IgD-negative memory B cell (primary cell): Measurements from ENCODE around the gene EYA2. TPM values are rescaled to one million over a fixed set of nuclear protein-coding genes. Genes with fewer than 3 reads are reported as not detected.

Experiments
- H3K27ac Mint-ChIP-seq, 3 donors: one replicate each; pipeline ENCODE4 v1.8.0; 2020 to 2022; ENCODE audit warnings: mild to moderate bottlenecking in 3 of 3, mixed read lengths in 3 of 3, moderate library complexity in 1 of 3
- H3K27me3 Mint-ChIP-seq: one replicate; pipeline ENCODE4 v1.8.0; 2021; ENCODE audit warnings: mixed read lengths
- H3K36me3 Mint-ChIP-seq: one replicate; pipeline ENCODE4 v1.8.0; 2020; ENCODE audit warnings: mild to moderate bottlenecking, mixed read lengths
- H3K4me1 Mint-ChIP-seq, 3 donors: one replicate each; pipeline ENCODE4 v1.8.0; 2020 to 2022; ENCODE audit warnings: mixed read lengths in 3 of 3, mild to moderate bottlenecking in 1 of 3
- H3K4me3 Mint-ChIP-seq, 4 donors: one replicate each; pipeline ENCODE4 v1.8.0; 2020 to 2022; ENCODE audit warnings: mild to moderate bottlenecking in 4 of 4, mixed read lengths in 4 of 4, moderate library complexity in 3 of 4
- H3K9me3 Mint-ChIP-seq, 3 donors: one replicate each; pipeline ENCODE4 v1.8.0; 2020 to 2021; ENCODE audit warnings: mixed read lengths in 3 of 3, mild to moderate bottlenecking in 1 of 3
- polyA plus RNA-seq: library from polyadenylated mRNA; unstranded; fragments of 300-500 nt; fragmentation: Illumina TruSeq; gene quantifications from one replicate; pipeline ENCODE4 v1.2.3, GENCODE V29; 2021

EYA2 gene
- polyA plus RNA-seq: 0.11 TPM

DNA sequence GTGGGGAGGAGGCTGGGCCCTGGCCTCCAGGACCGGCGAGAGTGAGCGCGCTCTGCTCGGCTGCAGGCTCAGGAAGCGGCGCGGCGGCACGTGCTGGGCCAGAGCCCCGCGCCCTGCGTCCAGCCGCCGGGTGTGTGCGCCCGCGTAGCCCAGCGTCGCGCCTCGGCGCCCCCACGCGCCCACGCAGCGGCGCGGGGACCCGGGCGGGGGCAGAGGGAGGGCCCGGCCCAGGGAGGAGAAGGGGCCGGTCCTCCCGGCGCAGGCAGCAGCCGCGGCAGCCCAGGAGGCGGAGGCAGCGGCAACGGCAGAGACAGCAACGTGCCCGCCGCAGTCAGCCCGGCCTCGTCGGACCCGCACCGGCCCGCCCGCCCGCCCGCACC, at the start of gene EYA2:
Gene EYA2 (plus strand): TSS at position 265 of the 380 bp plus-strand sequence. CDS start 95,168 bp downstream, outside the sequence.
- Mint-ChIP-seq H3K27me3 (peaks cover 43% of the 10 kb centered on the region), H3K27ac (no peak within 1 kb of the TSS), H3K4me3 (peak within 1 kb of the TSS; percentile 86 to 98 (median 90)), H3K36me3 (no peaks in the 10 kb centered on the region), H3K4me1 (peaks cover 2 to 4% (median 2%) of the 10 kb centered on the region in 3 donors), H3K9me3 (peaks cover 0 to 6% (median 2%) of the 10 kb centered on the region in 3 donors)

DNA sequence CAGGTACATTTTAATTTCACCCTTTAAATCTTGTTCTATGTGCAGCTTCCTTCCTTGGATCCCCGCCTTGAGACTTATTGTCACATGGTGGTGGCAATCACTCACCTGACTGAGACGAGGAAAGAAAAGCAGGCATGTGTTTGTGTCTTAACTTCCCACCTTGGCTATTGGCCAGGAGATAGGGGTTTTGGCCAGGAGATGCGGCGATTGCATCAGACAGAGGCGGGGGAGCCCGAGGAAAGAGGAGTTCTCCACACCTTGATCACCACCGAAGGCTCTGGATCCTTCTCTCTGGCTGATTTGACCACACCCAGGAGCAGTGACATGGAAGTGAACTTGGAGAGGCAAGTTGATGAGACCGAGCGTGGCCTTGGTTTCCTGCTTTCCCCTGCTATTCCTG, 49.7 kb upstream of the EYA2 start:
- no peaks in the 10 kb centered on the region for H3K27me3 Mint-ChIP-seq
- H3K9me3 Mint-ChIP-seq: peaks cover 2 to 10% (median 3%) of the 10 kb centered on the region in 3 donors
- no peak overlapping the region for H3K27ac Mint-ChIP-seq
- H3K4me1 Mint-ChIP-seq: peaks cover 0 to 2% (median 0%) of the 10 kb centered on the region in 3 donors
- no peak overlapping the region for H3K4me3 Mint-ChIP-seq
- H3K36me3 Mint-ChIP-seq: peaks cover 2% of the 10 kb centered on the region

DNA sequence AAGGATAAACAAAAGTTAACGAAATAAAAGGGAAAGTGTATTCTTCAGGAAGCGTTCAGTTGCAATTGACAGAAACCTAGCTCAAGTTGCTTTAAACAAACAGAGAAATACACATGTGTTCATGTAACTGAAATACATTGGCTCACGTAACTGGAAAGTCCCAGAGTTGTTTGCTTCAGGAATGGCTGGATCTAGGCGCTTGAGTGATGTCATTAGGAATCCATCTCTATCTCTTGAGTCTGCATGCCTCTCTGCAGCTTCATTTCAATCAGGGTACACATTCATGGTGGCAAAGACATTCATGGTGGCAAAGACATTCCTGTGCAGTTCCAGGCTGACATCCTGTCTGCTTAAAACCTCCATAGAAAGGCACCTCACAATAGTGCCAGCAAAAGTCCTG, 45.4 kb upstream of the EYA2 start:
- Mint-ChIP-seq H3K27me3 (peaks cover 3% of the 10 kb centered on the region), H3K4me3 (no peak overlapping the region), H3K27ac (no peak overlapping the region), H3K9me3 (peaks cover 2 to 10% (median 3%) of the 10 kb centered on the region in 3 donors), H3K36me3 (no peaks in the 10 kb centered on the region), H3K4me1 (peaks cover 0 to 2% (median 0%) of the 10 kb centered on the region in 3 donors)

DNA sequence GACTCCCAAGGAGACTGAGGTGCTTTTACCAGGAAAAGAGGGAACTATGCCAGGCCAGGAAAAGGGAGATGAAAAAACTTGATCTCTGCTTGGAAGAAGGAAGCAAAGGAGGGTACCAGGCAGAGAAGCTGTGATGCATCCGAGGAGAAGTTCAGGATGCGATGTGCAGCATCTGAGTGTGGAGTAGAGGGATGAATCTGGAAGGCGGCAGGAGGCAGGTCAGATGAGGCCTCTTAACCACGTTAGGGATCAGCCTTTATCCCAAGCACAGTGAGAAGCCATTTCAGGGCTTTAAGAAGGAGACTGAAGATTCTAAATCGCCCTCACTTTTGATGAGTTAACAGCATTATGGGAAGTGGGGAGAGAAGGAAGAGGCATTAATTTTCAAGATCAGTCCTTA, 44.9 kb upstream of the EYA2 start:
- Mint-ChIP-seq H3K27me3 (peaks cover 3% of the 10 kb centered on the region), H3K9me3 (peaks cover under 1 to 10% (median 3%) of the 10 kb centered on the region in 3 donors)

GRCh38 chr20:46850416-46850815, 44.2 kb upstream of the EYA2 start:
- Mint-ChIP-seq H3K4me3 (no peak overlapping the region), H3K27me3 (peaks cover 3% of the 10 kb centered on the region), H3K27ac (no peak overlapping the region), H3K9me3 (peaks cover 0 to 10% (median 3%) of the 10 kb centered on the region in 3 donors), H3K36me3 (no peaks in the 10 kb centered on the region), H3K4me1 (peaks cover 0 to 2% (median 0%) of the 10 kb centered on the region in 3 donors)

More for the DNA sequence above, 44.9 kb upstream of the EYA2 start:
- no peaks in the 10 kb centered on the region for H3K36me3 Mint-ChIP-seq
- peaks cover 0 to 2% (median 0%) of the 10 kb centered on the region in 3 donors for H3K4me1 Mint-ChIP-seq
- no peak overlapping the region for H3K27ac Mint-ChIP-seq
- no peak overlapping the region for H3K4me3 Mint-ChIP-seq

DNA sequence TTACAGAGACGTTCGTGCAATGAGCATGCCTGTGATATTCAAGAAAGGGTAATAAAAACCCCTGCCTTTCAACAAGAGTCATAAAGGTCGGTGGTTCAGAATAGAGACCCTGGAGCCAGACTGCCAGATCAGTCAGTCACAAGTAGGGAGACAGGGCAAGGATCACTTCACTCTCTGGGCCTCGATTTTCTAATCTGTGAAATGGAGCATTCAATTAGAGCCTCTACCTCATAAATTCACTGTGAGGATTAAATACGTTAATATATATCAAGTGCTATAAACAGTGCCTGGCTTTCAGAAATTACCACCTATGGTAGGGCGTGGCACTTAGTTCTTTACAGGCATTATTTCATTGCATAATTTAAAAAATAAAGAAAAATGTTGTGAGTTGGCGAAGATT, 43.7 kb upstream of the EYA2 start:
- H3K27ac Mint-ChIP-seq: no peak overlapping the region
- no peaks in the 10 kb centered on the region for H3K36me3 Mint-ChIP-seq
- H3K4me3 Mint-ChIP-seq: no peak overlapping the region
- no peaks in the 10 kb centered on the region for H3K4me1 Mint-ChIP-seq
- H3K9me3 Mint-ChIP-seq: peaks cover 0 to 10% (median 2%) of the 10 kb centered on the region in 3 donors
- peaks cover 3% of the 10 kb centered on the region for H3K27me3 Mint-ChIP-seq

DNA sequence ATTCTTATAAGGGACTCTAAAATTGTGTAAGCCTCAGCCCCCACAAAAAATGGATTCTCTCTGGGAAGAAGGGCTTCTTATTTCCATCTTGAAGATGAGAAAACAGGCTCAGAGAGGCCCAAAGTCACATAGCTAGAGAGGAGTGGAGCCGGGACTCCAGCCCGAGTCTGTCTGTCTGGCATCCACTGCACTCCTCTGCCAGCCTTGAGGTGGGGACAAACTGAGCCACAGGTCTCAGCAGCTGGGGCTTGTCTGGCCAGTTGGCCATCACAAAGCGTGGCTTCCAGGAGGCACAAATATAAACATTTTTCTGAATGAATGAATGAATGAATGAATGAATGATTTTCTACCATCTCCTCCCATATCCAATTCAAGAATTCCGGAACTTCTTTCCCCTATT, 42.9 kb upstream of the EYA2 start:
- Mint-ChIP-seq H3K27me3 (peaks cover 3% of the 10 kb centered on the region), H3K27ac (no peak overlapping the region), H3K36me3 (no peaks in the 10 kb centered on the region), H3K4me3 (no peak overlapping the region), H3K4me1 (no peaks in the 10 kb centered on the region), H3K9me3 (peaks cover 0 to 10% (median 2%) of the 10 kb centered on the region in 3 donors)

DNA sequence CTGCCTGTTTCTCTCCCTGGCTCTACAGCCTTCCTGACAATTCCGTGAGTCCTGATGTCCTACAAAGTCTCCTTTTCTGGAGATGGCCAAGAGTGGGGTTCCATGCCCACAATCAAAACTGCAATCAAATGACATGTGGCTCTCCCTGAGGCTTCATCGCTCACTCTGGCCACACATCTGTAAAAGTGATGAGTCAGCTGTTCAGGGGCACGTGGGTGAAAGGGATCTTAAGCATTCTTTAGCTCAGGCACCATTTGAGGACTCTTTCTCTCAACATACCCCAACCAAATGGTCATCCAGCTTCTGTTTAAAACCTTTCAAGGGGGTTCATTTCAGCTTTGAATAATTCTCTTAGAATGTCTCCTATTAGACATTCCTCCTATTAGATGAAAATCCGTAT, 42.3 kb upstream of the EYA2 start:
- H3K27ac Mint-ChIP-seq: no peak overlapping the region
- no peak overlapping the region for H3K4me3 Mint-ChIP-seq
- H3K4me1 Mint-ChIP-seq: no peaks in the 10 kb centered on the region
- peaks cover 4% of the 10 kb centered on the region for H3K27me3 Mint-ChIP-seq
- H3K36me3 Mint-ChIP-seq: no peaks in the 10 kb centered on the region
- H3K9me3 Mint-ChIP-seq: peaks cover 0 to 10% (median 2%) of the 10 kb centered on the region in 3 donors

- H3K4me3 Mint-ChIP-seq: no peak overlapping the region
- H3K27me3 Mint-ChIP-seq: peaks cover 4% of the 10 kb centered on the region
- H3K36me3 Mint-ChIP-seq: no peaks in the 10 kb centered on the region
- H3K9me3 Mint-ChIP-seq: peaks cover 0 to 3% (median 0%) of the 10 kb centered on the region in 3 donors
- no peaks in the 10 kb centered on the region for H3K4me1 Mint-ChIP-seq
- H3K27ac Mint-ChIP-seq: peak overlapping the region in 1 of 3 donors; percentile 9
Observed at GRCh38 chr20:46853926-46854325, 40.7 kb upstream of the EYA2 start.

DNA sequence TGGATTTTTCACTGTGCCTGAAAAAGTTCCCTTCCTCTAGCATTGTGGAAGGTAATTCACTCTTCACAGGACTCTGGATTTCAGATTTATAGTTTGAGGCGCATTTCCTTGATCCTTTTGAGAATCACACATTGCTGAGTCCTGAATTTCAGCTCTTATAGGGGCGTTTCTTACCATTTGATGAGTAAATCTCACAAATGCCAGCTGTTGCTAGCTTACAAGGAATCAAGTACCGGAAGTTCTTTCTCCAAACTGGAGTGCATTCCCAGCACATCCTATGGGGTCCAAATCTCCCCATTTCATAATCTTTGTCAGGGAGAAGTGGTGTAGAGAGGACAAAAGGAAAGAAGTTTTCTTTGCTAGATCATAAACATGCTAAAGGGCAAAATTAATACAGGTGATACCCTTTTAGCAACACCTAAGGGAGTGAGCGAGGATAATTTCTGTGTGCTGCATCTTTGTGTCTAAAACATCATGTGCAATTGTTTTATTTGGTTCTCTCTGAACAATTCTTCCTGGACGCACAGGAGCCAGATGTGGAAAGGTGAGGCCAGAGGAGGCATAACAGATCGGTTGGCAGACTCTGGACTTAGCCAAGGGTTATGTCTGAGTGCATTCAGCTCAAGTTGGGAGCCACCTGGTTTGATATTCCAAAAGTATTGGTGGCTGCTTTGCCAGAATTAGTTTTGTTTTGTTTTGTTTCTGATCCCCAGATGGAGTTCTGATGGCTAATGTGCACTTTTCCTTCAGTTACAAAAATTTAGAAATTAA, 37.4 kb upstream of the EYA2 start:
- H3K9me3 Mint-ChIP-seq: peaks cover 2 to 4% (median 2%) of the 10 kb centered on the region in 3 donors
- no peaks in the 10 kb centered on the region for H3K36me3 Mint-ChIP-seq
- H3K4me1 Mint-ChIP-seq: no peaks in the 10 kb centered on the region
- no peak overlapping the region for H3K27ac Mint-ChIP-seq
- H3K4me3 Mint-ChIP-seq: no peak overlapping the region
- H3K27me3 Mint-ChIP-seq: peaks cover 5% of the 10 kb centered on the region

GRCh38 chr20:46865824-46866223, 28.8 kb upstream of the EYA2 start:
- peaks cover 5% of the 10 kb centered on the region for H3K36me3 Mint-ChIP-seq
- H3K9me3 Mint-ChIP-seq: peaks cover 4 to 11% (median 8%) of the 10 kb centered on the region in 3 donors
- H3K27ac Mint-ChIP-seq: no peak overlapping the region
- no peak overlapping the region for H3K4me3 Mint-ChIP-seq
- H3K4me1 Mint-ChIP-seq: no peaks in the 10 kb centered on the region
- peaks cover 5% of the 10 kb centered on the region for H3K27me3 Mint-ChIP-seq

DNA sequence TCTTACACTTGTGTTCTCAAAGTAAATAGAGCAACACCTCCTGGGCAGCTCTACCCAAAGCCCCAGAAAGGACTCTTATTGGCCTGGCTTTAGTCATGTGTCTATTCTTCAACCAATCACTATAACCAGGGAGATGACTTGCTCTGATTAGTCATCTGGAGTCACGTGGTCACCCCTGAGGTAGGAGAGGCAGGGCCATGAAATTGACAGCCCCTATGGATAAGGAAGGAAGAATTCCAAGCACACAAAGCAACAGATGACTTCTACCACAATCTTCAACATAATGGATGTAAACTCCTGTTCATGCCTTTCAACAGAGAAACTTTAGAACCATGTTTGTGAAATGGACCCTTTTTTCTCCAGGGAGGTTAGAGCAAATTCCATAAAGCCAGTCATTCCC, 24.6 kb upstream of the EYA2 start:
- H3K27ac Mint-ChIP-seq: no peak overlapping the region
- peaks cover 0 to 2% (median 0%) of the 10 kb centered on the region in 3 donors for H3K4me1 Mint-ChIP-seq
- peaks cover 5% of the 10 kb centered on the region for H3K36me3 Mint-ChIP-seq
- no peak overlapping the region for H3K4me3 Mint-ChIP-seq
- peaks cover 9% of the 10 kb centered on the region for H3K27me3 Mint-ChIP-seq
- H3K9me3 Mint-ChIP-seq: peaks cover 4 to 11% (median 8%) of the 10 kb centered on the region in 3 donors

DNA sequence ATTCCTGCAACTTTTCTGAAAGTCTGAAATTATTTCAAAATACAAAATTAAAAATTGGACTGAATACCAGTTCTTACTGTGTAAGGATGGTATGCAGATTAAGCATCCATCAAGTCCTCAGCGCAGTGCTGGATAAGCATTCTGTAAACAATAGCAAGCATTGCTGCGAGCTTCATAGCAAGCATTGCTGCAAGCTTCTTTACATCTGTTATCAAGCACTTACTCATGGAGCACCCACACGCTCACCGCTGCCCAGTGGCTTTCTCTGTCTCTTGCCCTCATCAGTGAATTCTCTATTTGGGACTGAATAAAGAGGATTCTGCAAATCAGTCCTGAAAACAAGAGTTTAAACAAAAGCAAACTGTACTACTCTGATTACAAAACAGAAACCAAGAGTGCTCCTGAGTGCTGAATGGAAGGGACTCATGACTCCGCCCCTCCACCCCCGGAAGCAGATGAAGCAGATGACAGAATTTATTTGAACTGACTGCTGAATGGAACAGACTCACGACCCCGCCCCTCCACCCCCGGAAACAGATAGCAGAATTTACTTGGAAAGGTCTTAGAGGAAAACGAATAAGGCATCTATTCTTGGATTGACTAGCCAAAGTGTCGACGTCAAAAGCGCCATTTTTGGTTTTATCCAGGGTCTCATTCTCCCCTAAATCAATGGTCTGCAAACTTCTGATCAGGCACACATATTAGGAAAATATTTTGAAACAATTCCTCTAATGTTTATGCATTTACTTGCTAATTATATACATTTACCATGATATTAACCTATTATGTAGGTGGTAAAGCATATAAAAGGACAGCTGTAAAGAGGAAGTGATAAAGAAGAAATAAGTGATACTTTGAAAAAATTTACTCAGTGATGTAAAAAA, 22.1 kb upstream of the EYA2 start:
- H3K36me3 Mint-ChIP-seq: peaks cover 5% of the 10 kb centered on the region
- no peak overlapping the region for H3K27ac Mint-ChIP-seq
- H3K9me3 Mint-ChIP-seq: peaks cover 3 to 11% (median 4%) of the 10 kb centered on the region in 3 donors
- H3K4me1 Mint-ChIP-seq: peaks cover 0 to 2% (median 0%) of the 10 kb centered on the region in 3 donors
- peak overlapping the region in 2 of 4 donors; percentile 13 to 17 for H3K4me3 Mint-ChIP-seq
- H3K27me3 Mint-ChIP-seq: peaks cover 9% of the 10 kb centered on the region

DNA sequence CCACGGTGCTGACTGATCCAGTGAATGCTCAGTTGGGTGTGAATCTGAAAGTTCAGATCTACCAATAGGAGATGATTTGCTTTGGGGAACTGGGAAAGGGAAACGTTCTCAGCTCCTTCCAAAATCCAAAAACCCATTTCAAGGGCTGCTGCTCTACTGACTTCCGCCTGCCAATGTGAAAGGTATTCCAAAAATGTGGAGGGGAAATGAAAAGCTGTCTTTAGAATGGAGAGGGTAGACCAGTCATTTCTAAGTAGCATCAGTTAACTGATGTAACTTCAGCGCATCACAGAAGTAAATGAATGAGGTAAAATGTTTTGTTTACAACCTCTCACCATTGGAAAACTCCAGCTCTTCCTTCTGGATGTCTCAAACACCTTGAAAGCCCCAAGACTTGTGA, 19.6 kb upstream of the EYA2 start:
- peaks cover 6% of the 10 kb centered on the region for H3K27me3 Mint-ChIP-seq
- H3K4me1 Mint-ChIP-seq: peaks cover 0 to 2% (median 0%) of the 10 kb centered on the region in 3 donors
- no peaks in the 10 kb centered on the region for H3K9me3 Mint-ChIP-seq
- H3K4me3 Mint-ChIP-seq: no peak overlapping the region
- H3K27ac Mint-ChIP-seq: no peak overlapping the region
- H3K36me3 Mint-ChIP-seq: no peaks in the 10 kb centered on the region

- Mint-ChIP-seq H3K27me3 (peaks cover 14% of the 10 kb centered on the region), H3K27ac (no peak overlapping the region), H3K4me1 (no peaks in the 10 kb centered on the region), H3K36me3 (no peaks in the 10 kb centered on the region), H3K4me3 (no peak overlapping the region), H3K9me3 (no peaks in the 10 kb centered on the region)
Observed at GRCh38 chr20:46879386-46879785, 15.3 kb upstream of the EYA2 start.
